ENCODE data around the gene CC2D2A. TPM values are rescaled to one million over a fixed set of nuclear protein-coding genes. Genes with fewer than 3 reads are reported as not detected.
A peak's percentile ranks its signal among the peaks of the same experiment; 100 is the strongest.

CC2D2A gene
- polyA plus RNA-seq, 1 donor from 2014 or later = 8.6 TPM

GRCh38 chr4:15457406-15458201 is 12.1 kb upstream of the CC2D2A start:
- no peak overlapping the region for H3K27ac ChIP-seq (ENCODE audit: low read length)

GRCh38 chr4:15458616-15459015 is 11.1 kb upstream of the CC2D2A start:
- no peak overlapping the region for H3K9ac ChIP-seq (ENCODE audit: low read length)
- H2AFZ ChIP-seq (ENCODE audit: low read depth, low read length) = no peak overlapping the region
- no peaks in the 10 kb centered on the region for H3K36me3 ChIP-seq (ENCODE audit: insufficient read depth, low read length)
- H3K79me2 ChIP-seq (replicated peaks; ENCODE audit: insufficient read depth, low read length) = no peaks in the 10 kb centered on the region
- H3K9me3 ChIP-seq (ENCODE audit: low read length) = no peaks in the 10 kb centered on the region
- H3K4me3 ChIP-seq (ENCODE audit: low read length) = no peak overlapping the region
- H3K9me2 ChIP-seq (ENCODE audit: insufficient read depth, low read length) = no peaks in the 10 kb centered on the region
- no peak overlapping the region for H3K27ac ChIP-seq (ENCODE audit: low read length)
- no peaks in the 10 kb centered on the region for H3K27me3 ChIP-seq (ENCODE audit: insufficient read depth, low read depth, low read length)
- H4K20me1 ChIP-seq (ENCODE audit: insufficient read depth) = no peaks in the 10 kb centered on the region
- TF ChIP-seq SMC3 (conservative IDR thresholded peaks at IDR 0.05; ENCODE audit: poor library complexity) (no peak), RAD21 (conservative IDR thresholded peaks at IDR 0.05) (no peak), MXI1 (conservative IDR thresholded peaks at IDR 0.05; ENCODE audit: poor library complexity, severe bottlenecking) (no peak), REST (IDR thresholded peaks at IDR 0.05; ENCODE audit: borderline replicate concordance) (no peak), EZH2 (IDR thresholded peaks at IDR 0.05; ENCODE audit: borderline replicate concordance, insufficient read depth, low read length, poor library complexity, severe bottlenecking) (no peak), EP300 (conservative IDR thresholded peaks at IDR 0.05; ENCODE audit: poor library complexity, severe bottlenecking) (no peak), CTCF (IDR thresholded peaks at IDR 0.05; ENCODE audit: poor library complexity, severe bottlenecking) (no peak), TAF1 (IDR thresholded peaks at IDR 0.05; ENCODE audit: low read depth) (no peak), POLR2AphosphoS5 (IDR thresholded peaks at IDR 0.05) (no peak)
- H3F3A ChIP-seq (ENCODE audit: insufficient read depth, low read length, poor library complexity, severe bottlenecking) = no peaks in the 10 kb centered on the region
- H3K4me2 ChIP-seq (ENCODE audit: low read length) = no peak overlapping the region

More at GRCh38 chr4:15457406-15458201, 12.1 kb upstream of the CC2D2A start:
- H3K9ac ChIP-seq (ENCODE audit: low read length) = no peak overlapping the region
- no peaks in the 10 kb centered on the region for H3K36me3 ChIP-seq (ENCODE audit: insufficient read depth, low read length)
- H2AFZ ChIP-seq (ENCODE audit: low read depth, low read length) = no peak overlapping the region
- H3K9me2 ChIP-seq (ENCODE audit: insufficient read depth, low read length) = no peaks in the 10 kb centered on the region
- H3K9me3 ChIP-seq (ENCODE audit: low read length) = no peaks in the 10 kb centered on the region
- H3F3A ChIP-seq (ENCODE audit: insufficient read depth, low read length, poor library complexity, severe bottlenecking) = no peaks in the 10 kb centered on the region
- H4K20me1 ChIP-seq (ENCODE audit: insufficient read depth) = no peaks in the 10 kb centered on the region
- TF ChIP-seq CTCF (IDR thresholded peaks at IDR 0.05; ENCODE audit: poor library complexity, severe bottlenecking) (peak; percentile 88), SMC3 (conservative IDR thresholded peaks at IDR 0.05; ENCODE audit: poor library complexity) (peak; percentile 92), TAF1 (IDR thresholded peaks at IDR 0.05; ENCODE audit: low read depth) (no peak), RAD21 (conservative IDR thresholded peaks at IDR 0.05) (peak; percentile 91), POLR2AphosphoS5 (IDR thresholded peaks at IDR 0.05) (no peak)
- H3K27me3 ChIP-seq (ENCODE audit: insufficient read depth, low read depth, low read length) = no peaks in the 10 kb centered on the region
- H3K4me2 ChIP-seq (ENCODE audit: low read length) = no peak overlapping the region
- H3K4me3 ChIP-seq (ENCODE audit: low read length) = no peak overlapping the region
- H3K79me2 ChIP-seq (replicated peaks; ENCODE audit: insufficient read depth, low read length) = no peaks in the 10 kb centered on the region

Measured in neural cell (in vitro differentiated cells).